Stimulated activated CD8-positive, alpha-beta memory T cell treated with anti-CD3 and anti-CD28 coated beads, Interleukin-4, amount 100 ng/mL, for 1 hour (primary cell): ENCODE measurements around the gene DIP2C.
A peak's percentile ranks its signal among the peaks of the same experiment; 100 is the strongest.
"Not testable (repeated sequence)": the region's sequence is repeated elsewhere in the genome, so short reads cannot be mapped to it uniquely, and the experiment has no call there.

ENCODE experiments used
- DNase-seq, 2 donors: peaks; one replicate each; pipeline ENCODE4 v3.0.0-alpha.2; 2020; ENCODE audit warnings: low read depth in 2 of 2, low spot score in 1 of 2

The DIP2C gene

DNA sequence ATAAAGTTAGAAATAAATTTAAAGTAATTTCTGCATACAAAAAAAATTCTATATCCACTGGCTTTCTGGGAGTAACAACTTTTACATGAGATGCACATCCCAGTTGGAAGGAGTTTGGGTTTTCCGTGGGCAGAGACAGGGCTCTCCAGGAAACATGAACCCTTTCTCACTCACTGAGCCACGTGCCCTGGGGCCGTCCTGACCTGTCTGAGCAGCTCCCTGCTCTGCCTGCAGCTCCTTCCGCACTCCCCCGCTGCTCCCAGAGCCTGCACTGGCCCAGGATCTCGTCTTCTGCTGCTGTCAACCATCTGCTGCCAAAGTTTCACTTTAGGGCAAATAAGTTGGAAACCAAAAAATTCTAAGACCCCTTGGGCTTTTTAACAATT lies 169.1 kb downstream of the DIP2C start:
- no peak for DNase-seq

DNA sequence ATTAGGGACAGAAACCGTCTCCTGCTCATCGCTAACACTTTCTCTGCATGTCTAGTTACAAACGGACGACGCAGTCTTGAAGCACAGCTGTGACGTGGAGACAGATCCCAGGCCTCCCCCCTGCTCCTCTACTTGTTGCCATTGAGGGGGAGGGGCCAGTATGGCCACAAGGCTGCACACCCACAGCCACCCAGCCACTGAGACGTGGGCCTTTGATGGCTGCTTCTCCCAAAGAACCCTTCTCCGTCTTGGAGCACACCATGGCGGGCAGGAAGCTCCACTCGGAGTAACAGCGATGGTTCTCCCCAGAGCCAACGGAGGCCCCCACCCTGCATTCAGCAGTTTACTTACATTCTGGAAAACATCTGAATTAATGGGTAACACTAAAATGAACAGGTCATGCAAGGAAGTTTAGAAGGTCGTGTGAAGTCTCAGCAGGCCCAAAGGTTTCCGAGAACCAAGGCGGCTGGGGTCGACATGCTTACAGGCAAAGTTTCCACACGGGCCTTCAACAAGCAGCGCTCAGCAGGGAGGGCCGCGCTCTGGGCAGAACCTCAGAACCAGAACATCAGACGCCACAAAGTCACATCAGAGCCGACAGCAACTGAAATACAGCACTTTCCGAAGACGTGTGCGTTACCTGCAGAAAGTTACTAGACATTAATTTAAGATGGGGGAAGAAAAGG lies 169.6 kb downstream of the DIP2C start:
- DNase-seq, result no peak

DNA sequence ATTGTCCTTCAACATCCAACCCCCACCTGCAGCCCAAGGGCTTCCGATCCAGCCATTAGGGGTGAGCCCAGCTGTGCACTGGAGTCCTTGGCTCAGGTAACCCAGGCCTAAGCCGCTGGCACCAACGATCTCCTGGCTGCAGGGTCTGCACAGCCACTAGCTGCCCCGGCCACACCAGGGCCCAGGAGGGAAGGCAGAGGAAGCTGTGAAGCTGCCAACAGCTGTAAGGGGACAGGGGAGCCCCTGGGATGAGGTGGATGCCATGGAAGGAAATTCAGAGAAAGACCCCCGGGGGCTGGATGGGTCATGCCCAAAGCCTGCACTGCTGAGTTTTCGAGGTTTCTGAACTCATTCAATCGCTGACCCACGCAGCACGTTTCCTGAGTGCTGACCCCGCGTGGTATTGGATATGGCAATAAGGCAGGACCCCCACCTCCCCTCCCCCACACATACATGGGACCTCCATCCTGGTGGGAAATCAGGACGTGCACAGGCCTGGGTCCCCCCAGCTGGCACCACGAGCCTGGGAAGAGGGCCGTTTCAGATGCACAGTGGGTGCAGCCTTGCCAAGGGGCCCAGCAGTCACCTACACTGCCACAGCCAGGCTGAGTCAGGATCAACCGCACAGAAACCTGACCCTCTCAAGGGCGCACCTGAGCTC lies 170.3 kb downstream of the DIP2C start:
- DNase-seq, result no peak

DNA sequence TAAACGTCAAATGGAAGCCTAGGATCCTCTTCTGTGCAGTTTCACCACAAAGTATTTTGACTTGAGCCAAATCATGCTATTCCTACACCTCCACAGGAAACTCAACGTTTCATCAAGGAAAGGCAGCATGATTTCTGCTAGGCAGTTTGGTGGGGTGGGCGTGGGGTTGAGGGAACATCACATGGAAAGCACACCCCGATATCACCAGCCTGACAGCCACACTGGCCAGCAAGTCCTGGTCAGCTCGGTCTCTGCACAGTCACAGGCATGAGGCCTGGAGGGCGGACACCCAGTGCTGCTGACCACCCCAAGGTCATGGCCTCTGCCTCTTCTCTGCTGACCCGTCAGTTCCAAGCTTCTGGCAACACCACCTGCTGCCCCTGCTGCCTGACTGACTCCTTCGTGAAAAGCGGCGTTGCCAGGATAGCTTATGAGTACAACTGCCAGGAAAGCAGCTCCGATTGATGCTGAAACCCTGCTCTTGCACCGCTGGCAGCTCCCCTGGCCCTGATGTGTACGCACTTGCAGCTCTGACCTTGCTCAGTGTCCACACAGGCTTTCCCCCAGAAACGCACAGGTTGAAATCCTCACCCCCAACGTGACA lies 171.5 kb downstream of the DIP2C start:
- DNase-seq, result no peak

DNA sequence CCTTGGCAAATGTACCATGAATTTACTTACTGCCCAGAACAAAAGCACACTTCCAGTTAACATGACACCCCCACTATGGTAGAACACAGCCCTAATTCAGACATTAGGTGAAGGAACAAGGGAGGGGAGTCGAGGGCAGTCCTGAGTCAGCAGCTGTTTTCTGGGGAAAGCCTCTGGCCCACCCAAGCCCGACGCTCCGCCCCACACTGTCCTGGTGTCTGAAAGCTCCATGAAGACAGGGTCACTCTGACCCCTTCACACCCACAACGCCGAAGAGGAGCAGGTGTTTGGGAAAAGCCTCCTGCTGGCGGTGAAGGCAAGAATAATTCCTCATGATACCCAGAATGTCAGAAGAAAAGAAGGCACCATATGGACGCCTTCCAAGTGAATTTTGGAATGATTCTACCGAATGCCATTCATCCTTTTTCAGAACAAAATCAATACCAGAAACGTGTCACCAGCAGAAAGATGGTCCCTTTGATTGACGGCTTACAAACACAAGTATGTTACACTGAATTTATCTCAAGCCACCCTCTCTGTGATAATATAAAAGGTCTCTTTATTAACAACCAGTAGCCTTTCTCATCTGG lies 172.1 kb downstream of the DIP2C start:
- no peak for DNase-seq

DNA sequence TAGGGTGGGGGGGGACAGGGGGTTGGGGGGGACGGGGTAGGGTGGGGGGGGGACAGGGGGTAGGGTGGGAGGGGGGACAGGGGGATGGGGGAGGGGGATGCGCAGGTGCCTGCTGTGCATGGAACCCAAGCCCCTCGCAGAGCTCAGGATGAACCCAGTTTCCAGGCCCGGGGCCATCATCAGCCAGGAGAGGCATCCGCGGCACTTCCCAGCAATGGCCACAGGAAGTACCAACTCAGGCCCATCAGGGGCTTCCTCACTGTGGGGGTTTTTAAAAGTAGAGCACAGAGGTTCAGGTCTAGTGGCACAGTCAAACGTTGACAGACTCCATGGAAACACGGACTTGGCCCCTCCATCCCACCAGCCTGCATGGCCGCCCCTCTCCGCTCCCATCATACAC lies 172.7 kb downstream of the DIP2C start:
- no peak for DNase-seq

DNA sequence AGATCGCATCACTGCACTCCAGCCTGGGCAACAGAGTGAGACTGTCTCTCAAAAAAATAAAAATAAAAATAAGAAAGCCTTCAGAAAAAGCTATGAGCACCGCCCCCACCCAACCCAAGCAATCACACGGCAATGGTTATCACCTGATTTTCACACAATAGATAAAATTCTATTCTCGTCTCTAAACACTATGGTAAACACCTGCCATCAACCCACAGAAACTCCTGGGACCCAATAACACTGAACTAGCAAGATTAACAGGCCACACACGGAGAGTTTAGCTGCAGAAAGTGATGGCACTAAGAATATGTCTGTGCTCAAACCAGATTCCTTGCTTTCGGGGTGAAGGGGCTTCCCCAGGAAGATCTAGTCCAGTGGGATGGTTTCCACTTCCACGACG lies 173.8 kb downstream of the DIP2C start:
- DNase-seq, result no peak

DNA sequence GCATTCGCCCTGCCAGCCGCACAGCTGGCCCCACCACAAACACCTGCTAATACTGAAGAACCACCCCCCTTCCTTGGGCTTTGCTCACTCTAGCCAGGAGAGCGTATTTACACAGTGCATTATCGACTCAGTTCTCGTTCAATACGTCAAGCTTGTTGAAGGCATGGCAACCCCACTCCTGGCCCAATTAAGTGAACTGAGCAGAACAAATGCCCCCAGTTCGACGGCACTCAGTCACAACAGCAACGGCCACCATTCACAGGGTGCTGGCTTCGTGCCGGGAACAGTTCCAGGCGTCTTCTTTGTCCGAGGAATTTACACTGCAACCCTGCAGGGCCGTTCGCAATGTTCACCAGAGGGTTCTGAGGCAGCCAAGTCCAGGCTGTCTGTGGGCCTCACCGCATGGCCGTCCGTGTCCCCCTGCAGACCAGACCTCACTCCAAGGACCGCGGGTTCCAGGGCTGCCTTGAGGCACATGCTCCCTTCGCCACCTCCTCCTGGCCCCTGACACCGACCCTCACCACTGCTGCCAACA lies 175.3 kb downstream of the DIP2C start:
- no peak for DNase-seq

DNA sequence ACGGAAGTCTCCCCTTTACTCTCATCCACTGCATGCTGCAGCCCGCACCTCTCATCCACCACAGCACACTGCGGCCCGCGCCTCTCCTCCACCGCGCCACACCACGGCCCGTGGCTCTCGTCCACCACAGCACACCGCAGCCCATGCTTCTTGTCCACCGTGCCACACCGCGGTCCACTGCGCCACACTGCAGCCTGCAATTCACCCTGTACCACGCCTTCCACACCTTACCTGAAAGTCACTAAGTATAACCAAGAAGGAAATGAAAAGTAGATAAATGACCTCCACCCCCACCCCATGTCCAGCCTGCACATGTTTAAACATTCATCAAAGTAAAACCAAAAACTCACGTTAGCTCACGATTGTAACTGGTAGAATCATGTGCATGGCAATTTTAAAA lies 176.1 kb downstream of the DIP2C start:
- DNase-seq, result no peak

DNA sequence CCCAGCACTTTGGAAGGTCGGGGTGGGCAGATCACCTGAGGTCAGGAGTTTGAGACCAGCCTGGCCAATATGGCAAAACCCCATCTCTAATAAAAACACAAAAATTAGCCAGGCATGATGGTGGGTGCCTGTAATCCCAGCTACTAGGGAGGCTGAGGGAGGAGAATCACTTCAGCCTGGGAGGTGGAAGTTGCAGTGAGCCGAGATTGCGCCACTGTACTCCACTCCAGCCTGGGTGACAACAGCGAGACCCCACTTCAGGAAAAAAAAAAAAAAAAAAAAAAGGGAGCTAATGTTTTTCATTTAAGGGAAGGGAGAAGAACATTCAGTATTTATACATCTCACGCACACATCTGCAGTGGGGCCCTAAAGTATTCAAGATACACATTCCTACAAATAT lies 176.8 kb downstream of the DIP2C start:
- DNase-seq, result not testable (repeated sequence)

DNA sequence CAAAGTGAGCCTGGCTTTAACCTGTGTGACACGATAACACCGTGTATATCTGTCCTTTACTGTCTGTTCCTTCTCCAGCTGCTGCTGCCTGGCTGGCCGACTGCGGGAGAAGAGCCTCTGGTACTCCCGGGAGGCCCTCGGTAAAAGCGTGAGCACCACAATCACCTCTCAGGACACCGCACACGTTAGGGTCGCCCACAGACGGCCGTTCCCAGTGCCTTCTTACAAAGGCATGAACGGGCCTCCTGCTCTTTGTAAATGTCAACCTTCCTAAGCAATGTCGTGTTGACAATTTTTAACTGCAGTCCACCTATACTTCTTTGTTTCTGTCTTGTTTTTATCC lies 177.6 kb downstream of the DIP2C start:
- no peak for DNase-seq

DNA sequence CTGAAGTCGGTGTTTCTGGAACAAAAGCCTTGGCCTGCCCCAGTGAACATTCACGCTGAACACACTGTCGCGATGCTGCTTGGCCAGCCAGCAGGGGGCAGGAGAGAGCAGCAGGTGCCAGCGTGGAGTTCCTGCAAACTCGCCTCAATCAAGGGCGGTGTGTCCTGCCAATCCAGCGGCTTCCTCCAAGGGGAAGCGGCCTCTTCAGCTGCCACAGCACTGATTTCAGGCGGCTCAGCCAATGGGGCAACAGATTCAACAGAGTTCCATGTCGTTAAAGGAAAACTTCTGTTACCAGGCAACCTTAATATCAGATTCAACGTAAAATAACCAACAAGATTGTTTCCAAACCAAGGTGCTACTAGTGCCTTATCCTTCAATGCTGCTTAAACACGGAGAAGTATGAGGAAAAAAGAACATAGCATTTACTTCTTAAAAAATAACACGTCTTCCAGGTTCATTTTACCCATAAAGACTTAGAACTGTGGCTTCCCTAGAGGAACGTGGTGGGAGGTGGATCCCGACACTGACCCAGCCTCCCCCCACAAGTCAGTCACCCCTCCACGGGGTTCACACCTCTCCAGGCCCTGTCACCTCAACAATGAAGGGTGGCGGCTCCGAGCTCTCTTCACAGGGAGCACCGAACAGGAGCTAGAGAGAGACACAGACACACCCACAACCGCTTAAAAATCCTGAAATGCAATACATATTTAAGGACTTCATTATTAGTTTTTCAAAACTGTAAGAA lies 178.2 kb downstream of the DIP2C start:
- peak; percentile 49 to 53 for DNase-seq

DNA sequence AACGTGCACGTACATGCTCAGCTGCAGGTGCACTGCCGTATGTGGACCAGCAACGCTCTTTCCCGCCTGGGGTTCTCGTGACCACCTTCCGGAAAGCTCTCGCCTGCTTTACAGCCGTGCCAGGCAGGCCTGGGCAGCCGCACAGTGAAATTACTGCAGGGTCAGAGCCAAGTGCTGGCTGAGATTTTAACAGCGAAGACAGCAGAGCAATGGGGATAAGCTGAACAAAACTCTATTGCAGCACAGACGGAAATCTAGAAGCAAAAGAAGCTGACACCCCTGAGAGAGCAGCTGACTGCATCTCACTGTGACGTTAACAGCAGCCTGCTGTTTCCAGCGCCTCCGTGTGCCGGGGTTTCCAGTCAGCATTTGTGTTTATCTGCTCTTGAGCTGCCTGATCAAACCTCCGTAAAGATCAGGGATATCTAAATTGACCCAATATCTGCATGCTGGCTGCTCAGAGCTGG lies 179.0 kb downstream of the DIP2C start:
- DNase-seq, result no peak

DNA sequence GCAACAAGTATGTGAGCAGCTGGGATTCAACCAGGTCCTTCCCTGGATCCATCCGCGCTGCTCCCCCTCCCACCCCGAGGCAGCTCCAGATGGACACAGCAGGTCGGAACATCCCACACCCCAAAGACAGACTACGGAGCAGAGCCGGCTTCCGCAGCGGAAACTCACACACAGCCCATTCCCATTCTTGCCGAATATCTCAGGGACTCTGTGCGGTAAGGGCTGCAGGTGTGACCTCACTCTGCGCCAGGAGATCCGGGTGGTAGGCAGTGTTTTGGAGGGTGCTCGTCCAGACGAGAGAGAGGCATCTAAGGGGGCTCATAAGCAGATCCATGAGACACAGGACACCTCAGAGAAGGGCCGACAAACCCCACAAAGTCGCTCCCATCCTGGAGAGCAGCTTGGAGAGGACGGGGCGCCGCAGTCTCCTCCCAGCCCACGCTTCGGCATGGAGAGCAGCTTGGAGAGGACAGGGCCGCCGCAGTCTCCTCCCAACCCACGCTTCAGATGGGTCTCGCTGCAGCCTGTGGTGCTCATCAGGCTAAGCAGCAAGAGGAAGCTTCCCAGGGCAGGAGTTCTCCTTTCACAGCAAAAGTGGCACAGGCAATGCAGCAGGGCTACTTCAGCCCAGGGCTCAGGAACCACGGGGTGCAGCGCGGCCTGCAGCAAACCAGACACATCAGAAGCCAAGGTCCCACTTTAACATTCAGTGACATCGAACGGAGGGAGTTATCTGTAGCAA lies 179.9 kb downstream of the DIP2C start:
- no peak for DNase-seq

DNA sequence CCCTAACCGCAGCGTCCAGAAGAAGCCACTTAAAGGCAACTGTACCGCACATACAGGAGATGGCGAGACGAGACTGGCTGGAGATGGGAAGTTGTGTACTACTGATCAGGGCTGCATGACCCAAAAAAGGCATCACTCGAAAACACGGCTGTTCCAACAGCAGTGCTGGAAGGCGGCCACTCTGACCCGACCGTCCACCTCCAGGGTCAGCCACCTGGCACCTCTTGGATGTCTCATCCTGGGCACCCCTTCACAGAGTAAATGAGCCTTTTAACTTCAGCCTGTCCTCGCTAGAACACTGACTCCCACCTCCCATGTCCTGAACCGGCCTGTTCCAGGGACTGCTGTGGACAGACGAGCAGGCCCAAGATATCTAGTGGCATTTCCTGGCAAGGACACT lies 180.7 kb downstream of the DIP2C start:
- no peak for DNase-seq

DNA sequence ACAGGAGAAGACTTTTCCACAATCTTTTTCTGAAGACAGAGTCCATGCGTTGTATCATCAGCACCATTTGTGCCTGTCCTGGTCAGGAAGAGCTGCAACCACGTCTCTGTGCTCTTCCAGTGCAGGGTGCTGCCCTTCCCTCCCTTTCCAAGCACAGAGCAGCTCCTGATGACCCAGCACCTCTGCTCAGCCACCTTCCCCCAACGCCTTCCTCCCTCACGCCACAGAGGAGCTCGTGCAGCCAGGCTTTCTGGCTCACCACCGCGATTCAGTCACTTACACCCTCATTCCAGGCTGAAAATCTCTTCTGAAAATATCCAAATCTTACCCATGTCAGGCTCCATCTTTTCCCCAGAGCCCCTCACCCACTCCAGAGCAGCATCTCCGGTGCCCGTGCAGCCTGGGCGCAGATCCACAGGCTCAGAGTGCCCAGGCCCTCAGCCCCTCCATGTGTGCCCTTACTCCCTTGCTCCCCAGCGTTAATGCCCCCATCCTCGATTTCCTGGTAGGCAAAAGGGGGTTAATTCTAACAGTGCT lies 181.5 kb downstream of the DIP2C start:
- no peak for DNase-seq

DNA sequence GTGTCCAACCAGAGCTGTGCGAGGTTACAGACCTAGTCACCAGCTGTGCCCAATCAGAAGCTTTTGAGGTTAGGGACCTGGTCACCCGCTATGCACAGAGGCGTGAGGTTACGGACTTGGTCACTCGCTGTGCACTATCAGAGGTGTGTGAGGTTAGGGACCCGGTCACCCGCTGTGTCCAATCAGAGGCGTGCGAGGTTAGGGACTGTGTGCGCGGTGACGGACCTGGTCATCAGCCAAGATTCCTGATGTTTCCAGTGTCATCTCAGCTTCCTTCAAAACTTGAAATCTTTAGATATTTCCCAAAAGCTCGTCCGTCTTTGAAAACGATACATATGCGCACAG lies 182.1 kb downstream of the DIP2C start:
- no peak for DNase-seq

DNA sequence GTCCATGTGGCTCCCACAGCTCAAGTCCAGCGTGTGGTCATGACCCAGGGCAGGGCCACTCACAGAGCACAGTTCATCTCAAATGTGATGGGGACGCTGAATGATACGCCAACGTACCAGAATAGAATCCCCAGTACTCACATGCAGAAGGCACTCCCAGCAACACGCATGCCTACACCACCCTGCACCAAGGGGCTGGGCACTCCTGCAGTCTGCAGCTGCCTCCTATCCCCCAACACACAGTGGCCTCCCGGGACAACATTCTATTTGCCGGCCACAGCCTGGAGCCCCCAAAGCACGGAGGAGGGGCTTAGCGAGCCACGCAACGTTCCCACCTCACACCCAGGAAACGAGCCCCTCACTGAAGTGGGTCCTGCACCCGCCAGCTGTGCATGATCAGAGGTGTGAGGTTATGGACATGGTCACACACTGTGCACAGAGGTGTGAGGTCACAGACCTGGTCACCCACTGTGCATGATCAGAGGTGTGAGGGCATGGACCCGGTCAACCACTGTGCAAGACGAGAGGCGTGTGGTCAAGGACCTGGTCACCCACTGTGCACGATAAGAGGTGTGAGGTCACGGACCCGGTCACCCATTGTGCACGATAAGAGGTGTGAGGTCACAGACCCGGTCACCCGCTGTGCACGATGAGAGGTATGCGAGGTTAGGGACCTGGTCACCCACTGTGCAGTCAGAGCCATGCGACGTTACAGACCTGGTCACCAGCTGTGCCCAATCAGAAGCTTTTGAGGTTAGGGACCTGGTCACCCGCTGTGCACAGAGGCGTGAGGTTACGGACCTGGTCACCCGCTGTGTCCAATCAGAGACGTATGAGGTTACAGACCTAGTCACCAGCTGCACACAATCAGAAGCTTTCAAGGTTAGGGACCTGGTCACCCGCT lies 182.8 kb downstream of the DIP2C start:
- no peak for DNase-seq

DNA sequence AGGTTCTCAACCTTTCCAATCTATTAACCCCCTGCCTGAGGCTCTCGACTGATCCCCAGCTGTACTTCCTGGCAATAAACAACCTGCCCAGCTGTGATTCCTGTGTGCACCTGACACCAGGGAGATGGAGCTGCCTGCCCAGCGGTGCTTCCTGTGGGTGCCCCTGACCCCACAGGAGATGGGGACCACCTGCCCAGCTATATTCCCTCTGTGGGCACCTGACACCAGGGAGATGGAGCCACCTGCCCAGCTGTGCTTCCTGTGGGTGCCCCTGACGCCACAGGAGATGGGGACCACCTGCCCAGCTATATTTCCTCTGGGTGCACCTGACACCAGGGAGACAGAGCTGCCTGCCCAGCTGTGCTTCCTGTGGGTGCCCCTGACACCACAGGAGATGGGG lies 184.0 kb downstream of the DIP2C start:
- no peak for DNase-seq

DNA sequence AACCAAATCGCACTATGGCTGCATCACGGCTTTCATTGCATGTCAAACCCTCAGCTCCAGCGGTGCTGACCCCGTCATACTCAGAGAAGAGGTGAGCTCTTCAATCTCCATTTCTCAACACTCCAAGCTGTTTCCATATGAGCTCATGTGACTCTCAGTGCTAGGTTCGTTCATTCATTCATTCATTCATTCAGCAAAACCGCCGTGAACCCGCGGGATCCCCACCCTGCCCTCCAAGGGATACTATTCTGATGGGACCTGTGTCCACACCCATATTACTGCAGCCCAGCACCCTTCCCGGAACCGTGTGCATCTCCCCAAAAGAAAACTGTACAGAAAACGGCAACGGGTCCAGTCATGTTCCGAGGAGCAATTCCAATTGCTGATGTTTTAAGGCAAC lies 184.7 kb downstream of the DIP2C start:
- no peak for DNase-seq
